ENCODE data around the gene RAB12. TPM values are rescaled to one million over a fixed set of nuclear protein-coding genes. Genes with fewer than 3 reads are reported as not detected.
"Not testable (repeated sequence)": the region's sequence is repeated elsewhere in the genome, so short reads cannot be mapped to it uniquely, and the experiment has no call there.

RAB12 gene
- total RNA-seq: 97.9 and 98.4 TPM in 2 replicates
- 46.1 TPM for polyA plus RNA-seq (2012)

DNA sequence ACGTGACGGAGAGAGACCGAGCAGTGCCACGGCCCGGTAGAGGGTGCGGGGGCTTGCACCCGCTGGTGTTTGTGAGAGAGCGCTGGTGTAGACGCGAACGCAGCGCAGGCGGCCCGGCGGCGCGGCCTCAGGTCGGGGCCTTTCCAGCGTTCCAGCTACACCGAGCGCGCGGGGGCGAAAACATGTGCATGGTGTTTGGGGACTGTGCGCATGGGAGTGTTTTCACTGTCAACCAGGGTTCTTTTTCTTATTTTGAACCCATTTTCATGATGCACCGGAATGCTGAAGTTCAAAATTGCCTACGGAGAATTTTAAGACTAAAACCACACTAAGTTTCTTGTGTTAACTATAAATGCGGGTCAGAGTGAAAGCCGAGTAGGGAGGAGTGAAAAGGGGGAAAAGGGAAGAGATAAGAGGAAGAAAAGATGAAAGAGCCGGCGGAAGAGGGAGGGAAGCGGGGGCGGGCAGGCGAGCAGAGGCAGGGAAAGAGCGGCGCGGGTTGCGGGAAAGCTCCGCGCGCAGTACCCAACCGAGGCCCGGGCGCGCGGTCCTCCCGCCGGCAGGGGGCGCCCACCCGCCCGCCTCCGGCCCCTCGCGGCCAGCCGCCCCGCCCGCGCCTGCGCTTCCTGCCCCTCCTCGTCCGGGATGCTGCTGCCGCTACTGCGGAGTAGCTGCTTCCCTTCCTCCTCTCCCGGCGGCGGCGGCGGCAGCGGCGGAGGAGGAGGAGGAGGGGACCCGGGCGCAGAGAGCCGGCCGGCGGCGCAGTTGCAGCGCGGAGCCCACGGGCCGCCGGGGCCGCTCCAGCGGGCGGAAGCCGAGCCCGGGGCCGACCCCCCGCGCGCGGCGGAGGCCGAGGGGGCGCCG is at the start of gene RAB12:
RAB12 (plus strand) TSS at position 643 of the 864 bp plus-strand sequence; CDS start at position 646, 3 bp downstream.
- DNase-seq (ENCODE audit: low read depth): peak; percentile 85

DNA sequence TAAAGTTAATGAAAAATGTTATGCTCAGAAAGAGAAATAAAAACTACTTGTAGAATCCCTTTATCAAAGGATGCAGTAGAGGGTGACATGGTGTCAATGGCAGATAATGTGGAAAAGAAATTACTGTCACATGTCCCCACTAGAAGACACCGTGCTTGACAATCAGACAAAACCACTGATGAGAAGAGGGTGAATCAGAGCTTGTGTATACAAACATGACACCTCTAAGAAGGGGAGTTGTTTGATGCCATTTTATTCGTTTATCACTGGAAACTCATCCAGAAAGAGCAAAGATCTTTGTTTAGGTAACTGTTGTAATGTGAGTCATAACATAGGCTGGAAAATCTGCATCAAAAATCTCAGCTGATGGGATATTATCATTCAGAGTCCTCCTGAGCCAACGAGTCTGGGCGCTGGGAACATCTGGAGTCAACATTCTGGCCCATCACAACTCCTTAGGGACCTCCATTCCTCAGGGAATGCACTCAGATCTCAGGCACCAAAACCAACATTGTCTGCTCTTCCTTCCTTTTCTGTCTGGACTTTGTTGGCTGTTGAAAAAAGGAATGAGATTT is 49.5 kb upstream of the RAB12 start:
- no peak for DNase-seq (ENCODE audit: low read depth)

- DNase-seq (ENCODE audit: low read depth): no peak
Observed at GRCh38 chr18:8561123-8561910, 47.9 kb upstream of the RAB12 start.

GRCh38 chr18:8562070-8562469 is 47.2 kb upstream of the RAB12 start:
- no peak for DNase-seq (ENCODE audit: low read depth)

- DNase-seq (ENCODE audit: low read depth): no peak
Observed at GRCh38 chr18:8562919-8563318, 46.3 kb upstream of the RAB12 start.

DNA sequence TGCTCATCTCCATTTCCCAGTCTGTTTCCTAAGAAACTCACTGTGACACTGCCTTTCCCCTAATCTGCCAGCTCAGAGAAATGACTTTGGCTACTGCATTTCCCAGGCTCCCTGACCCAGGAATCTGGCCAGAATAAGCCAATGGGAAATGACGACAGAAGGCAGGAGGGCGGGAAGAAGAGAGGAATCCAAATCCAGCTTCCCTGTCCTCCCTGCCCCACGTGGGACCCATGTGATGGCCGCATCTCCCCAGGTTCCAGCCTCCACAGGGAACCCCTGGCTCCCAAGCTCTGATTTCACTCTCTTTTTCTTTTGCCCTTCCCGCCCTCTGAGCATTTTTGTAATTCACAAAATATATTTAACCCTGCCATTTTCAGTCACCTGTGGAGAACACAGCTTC is 37.8 kb upstream of the RAB12 start:
- DNase-seq (ENCODE audit: low read depth): no peak

DNA sequence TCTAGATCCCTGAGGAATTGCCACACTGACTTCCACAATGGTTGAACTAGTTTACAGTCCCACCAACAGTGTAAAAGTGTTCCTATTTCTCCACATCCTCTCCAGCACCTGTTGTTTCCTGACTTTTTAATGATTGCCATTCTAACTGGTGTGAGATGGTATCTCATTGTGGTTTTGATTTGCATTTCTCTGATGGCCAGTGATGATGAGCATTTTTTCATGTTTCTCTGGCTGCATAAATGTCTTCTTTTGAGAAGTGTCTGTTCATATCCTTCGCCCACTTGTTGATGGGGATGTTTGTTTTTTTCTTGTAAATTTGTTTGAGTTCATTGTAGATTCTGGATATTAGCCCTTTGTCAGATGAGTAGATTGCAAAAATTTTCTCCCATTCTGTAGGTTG is 35.5 kb upstream of the RAB12 start:
- not testable (repeated sequence) for DNase-seq (ENCODE audit: low read depth)

- no peak for DNase-seq (ENCODE audit: low read depth)
Observed at GRCh38 chr18:8584798-8585197, 24.4 kb upstream of the RAB12 start.

GRCh38 chr18:8586941-8587340 is 22.3 kb upstream of the RAB12 start:
- no peak for DNase-seq (ENCODE audit: low read depth)

- no peak for DNase-seq (ENCODE audit: low read depth)
Observed at GRCh38 chr18:8595445-8595844, 13.8 kb upstream of the RAB12 start.

GRCh38 chr18:8601277-8602032 is 7.8 kb upstream of the RAB12 start:
- no peak for DNase-seq (ENCODE audit: low read depth)

GRCh38 chr18:8602040-8602439 is 7.2 kb upstream of the RAB12 start:
- DNase-seq (ENCODE audit: low read depth): no peak

GRCh38 chr18:8602557-8602956 is 6.7 kb upstream of the RAB12 start:
- DNase-seq (ENCODE audit: low read depth): no peak

DNA sequence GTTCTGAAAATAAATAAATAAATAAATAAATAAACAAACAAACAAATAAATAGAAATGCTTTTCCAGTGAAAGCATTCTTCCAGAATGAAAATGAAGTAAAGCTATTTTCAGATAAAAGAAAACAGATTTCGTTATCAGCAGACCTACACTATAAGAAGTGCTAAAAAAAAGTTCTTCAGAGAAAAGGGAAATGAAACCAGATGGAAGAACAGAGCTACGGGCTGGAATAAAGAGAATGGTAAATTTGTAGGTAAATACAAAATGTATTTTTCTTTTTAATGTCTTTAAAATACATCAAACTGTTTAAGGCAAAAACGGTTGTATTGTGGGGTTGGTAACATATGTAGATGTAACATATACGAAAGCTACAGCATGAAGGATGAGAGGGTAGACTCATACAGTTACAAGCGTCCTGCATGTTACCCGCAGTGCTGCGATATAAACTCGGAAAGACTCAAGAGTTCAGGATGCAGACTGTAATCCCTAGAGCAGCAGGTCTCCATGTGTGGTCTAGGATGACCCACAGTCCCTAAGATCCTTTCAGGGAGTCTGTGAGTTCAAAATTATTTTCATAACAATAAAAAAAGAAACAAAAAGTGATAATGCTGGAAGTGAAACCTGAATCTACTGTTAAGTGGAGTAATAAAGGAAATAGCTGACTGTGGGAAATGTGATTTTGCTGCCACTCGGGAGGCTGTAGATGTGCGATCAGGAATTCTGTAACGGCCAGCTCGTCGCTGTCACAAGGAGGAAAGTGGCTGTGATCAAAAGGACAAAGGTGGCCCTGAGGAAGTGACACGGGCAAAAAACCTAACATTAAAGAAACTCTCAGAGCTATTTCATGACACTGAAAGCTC is 5.3 kb upstream of the RAB12 start:
- DNase-seq (ENCODE audit: low read depth): no peak

DNA sequence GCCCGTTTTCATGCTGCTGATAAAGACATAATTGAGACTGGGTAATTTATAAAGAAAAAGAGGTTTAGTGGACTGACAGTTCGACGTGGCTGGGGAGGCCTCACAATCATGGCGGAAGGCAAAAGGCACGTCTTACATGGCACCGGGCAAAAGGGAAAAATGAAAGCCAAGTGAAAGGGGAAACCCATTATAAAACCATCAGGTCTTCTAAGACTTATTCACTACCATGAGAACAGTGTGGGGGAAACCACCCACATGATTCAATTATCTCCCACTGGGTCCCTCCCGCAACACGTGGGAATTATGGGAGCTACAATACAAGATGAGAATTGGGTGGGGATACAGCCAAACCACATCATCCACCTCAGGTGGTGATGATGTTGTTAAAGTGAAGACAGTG is 3.3 kb upstream of the RAB12 start:
- no peak for DNase-seq (ENCODE audit: low read depth)

DNA sequence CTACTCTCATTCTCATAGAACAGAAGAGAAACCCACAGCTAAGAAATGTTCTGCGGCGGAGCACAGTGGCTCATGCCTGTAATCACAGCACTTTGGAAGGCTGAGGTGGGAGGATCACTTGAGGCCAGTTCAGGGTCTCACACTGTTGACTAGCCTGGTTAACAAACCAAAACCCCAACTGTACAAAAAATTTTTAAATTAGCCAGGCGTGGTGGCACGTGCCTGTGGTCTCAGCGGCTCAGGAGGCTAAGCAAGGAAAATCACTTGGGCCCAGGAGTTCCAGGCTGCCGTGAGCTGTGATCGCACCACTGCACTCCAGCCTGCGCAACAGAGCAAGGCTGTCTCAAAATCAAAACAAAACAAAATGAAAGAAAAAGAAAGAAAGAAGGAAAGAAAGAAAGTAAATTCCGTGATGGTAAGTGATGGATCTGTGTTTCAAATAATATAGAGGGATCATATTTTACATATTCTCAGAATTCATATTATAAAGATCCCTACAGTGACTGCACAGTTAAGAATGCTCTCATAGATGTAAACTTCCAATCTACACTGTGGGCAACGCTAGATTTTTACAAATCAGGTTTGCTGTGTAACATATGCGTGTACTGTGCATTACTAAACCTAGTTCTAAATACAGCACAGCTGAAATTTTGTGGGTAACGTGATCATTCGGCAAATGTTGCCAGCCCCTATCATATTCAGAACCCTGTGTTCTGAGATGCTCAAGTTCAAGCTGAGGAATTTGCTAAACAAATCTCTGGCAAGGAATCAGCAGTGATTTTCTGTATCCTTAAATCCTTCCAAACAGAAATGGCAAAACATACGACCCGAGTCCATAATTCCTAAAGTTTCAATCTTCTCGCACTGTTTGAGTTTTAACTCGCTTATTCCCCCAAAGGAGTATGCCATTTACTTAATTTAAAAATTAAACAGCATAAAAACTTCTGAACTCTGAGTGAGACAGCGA is 1.2 kb upstream of the RAB12 start:
- DNase-seq (ENCODE audit: low read depth): peak; percentile 61

DNA sequence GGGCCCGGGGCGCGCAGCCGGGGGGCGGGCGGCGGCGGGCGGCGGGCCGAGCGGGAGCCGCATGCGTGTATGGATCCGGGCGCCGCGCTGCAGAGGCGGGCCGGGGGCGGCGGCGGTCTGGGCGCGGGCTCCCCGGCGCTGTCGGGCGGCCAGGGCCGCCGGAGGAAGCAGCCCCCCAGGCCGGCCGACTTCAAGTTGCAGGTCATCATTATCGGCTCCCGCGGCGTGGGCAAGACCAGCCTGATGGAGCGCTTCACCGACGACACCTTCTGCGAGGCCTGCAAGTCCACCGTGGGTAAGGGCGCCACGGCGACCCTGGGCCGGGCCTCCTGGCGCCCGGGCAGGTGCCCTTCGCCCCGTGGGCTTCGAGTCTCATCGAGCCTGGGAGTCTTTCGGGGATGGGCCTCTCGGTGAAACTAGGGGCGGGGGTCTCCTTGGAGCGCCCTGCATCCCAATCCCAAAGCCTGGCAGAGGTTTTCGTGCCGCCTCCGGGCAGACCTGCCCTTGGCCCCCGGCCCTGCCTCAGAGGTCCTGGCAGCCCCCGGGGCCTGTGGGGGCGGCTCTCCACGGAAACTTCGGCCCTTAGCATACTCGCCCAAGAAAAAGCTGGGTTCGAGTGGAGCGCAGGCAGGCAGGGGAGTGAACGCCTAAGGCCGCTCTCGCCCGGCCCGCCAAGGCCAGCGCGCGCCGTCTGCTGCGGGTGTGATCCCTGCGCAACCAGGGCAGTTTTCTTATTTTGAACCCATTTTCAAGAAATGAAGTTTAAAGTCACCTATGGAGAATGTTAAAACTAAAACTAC is 622 bp downstream of the RAB12 start:
- no peak for DNase-seq (ENCODE audit: low read depth)

DNA sequence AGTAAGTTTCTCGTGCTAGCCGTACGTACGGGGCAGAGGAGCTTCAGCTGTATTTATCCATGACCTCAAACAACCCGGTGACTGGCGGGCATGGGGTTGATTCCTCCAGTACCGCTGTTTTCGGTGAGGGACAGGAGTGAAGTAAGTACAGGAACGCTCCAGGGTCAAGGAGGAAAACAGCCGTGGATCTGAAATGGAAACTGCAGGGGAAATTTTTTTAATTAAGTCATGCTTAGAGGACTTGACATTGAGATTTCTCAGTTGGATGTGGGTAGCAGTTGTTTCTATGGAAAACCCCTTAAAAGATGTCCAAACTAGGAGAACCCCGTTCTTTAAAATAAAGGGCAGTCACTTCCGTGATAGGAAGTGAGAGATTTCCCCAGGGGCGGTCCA is 1.2 kb downstream of the RAB12 start:
- peak; percentile 44 for DNase-seq (ENCODE audit: low read depth)

Data from myocyte (in vitro differentiated cells).